DND-41 (cell line): ENCODE results near the gene PIK3C3.

ENCODE experiments used
- ATAC-seq: fragments of 200-7000 bp; cut with Tn5 transposase; 3 replicates; pipeline ENCODE4 v1.9.1; 2021; ENCODE audit warnings: low read depth; ENCODE audit not compliant: insufficient read depth
- DNase-seq: peaks from one replicate; pipeline ENCODE4 v3.0.0-alpha.2; 2020
- H2AFZ ChIP-seq: 2 replicates; pipeline ENCODE4 v1.6.0; 2012; ENCODE audit warnings: low read depth, low read length
- H3K27ac ChIP-seq: 2 replicates; pipeline ENCODE4 v1.5.1; 2012; ENCODE audit warnings: low read length, inconsistent platforms
- H3K27me3 ChIP-seq: fragments of 200-600 bp; sonication (generic); 2 replicates; pipeline ENCODE4 v1.6.0; 2012; ENCODE audit warnings: low read length, mild to moderate bottlenecking, inconsistent platforms; ENCODE audit not compliant: insufficient read depth, poor library complexity
- H3K36me3 ChIP-seq: 2 replicates; pipeline ENCODE4 v1.5.1; 2012; ENCODE audit warnings: low read length, inconsistent platforms; ENCODE audit not compliant: insufficient read depth
- H3K4me1 ChIP-seq: 2 replicates; pipeline ENCODE4 v1.5.1; 2012; ENCODE audit warnings: mild to moderate bottlenecking, low read length; ENCODE audit not compliant: insufficient read depth
- H3K4me2 ChIP-seq: 2 replicates; pipeline ENCODE4 v1.6.0; 2012; ENCODE audit warnings: mild to moderate bottlenecking, moderate library complexity, low read length, inconsistent platforms; ENCODE audit not compliant: insufficient read depth
- H3K4me3 ChIP-seq, 2 experiments: fragments of 200-600 bp in 1 of 2; shearing (Covaris generic) in 1 of 2; 2 replicates each; pipeline ENCODE4 v1.5.1; 2012 to 2016; ENCODE audit warnings: inconsistent platforms in 2 of 2, low read length in 2 of 2, mild to moderate bottlenecking in 2 of 2, low read depth in 1 of 2, moderate library complexity in 1 of 2
- H3K79me2 ChIP-seq: 2 replicates; pipeline ENCODE4 v1.6.0; 2012; ENCODE audit warnings: low read length, inconsistent platforms; ENCODE audit not compliant: insufficient read depth
- H3K9ac ChIP-seq: 2 replicates; pipeline ENCODE4 v1.6.0; 2012; ENCODE audit warnings: low read depth, mild to moderate bottlenecking, inconsistent platforms, low read length, moderate library complexity
- H3K9me3 ChIP-seq: 2 replicates; pipeline ENCODE4 v1.5.1; 2012; ENCODE audit warnings: low read length, moderate library complexity, mild to moderate bottlenecking, inconsistent platforms; ENCODE audit not compliant: insufficient read depth, severe bottlenecking
- H4K20me1 ChIP-seq: 2 replicates; pipeline ENCODE4 v1.6.0; 2012; ENCODE audit warnings: low read length; ENCODE audit not compliant: insufficient read depth
- CTCF ChIP-seq: IDR thresholded peaks from 2 replicates; pipeline ENCODE4 v1.5.1; 2012; ENCODE audit warnings: borderline replicate concordance, low read length, moderate library complexity, mild to moderate bottlenecking; ENCODE audit not compliant: poor library complexity, severe bottlenecking; ENCODE audit errors: extremely low read depth
- EZH2 ChIP-seq: IDR thresholded peaks from 3 replicates; pipeline ENCODE4 v1.6.1; 2012; ENCODE audit warnings: borderline replicate concordance, low read depth, mild to moderate bottlenecking, moderate library complexity, low read length, inconsistent platforms; ENCODE audit not compliant: severe bottlenecking

PIK3C3 gene

GRCh38 chr18:42074704-42075103, 119.7 kb downstream of the PIK3C3 start:
- Histone ChIP-seq H3K4me1 (no peaks in the 10 kb centered on the region), H3K4me3 (no peak overlapping the region), H2AFZ (no peak overlapping the region), H3K27me3 (no peaks in the 10 kb centered on the region), H3K79me2 (no peaks in the 10 kb centered on the region), H3K27ac (no peak overlapping the region), H3K4me2 (no peak overlapping the region), H3K9ac (no peak overlapping the region), H3K9me3 (no peaks in the 10 kb centered on the region), H4K20me1 (no peaks in the 10 kb centered on the region), H3K36me3 (peaks cover 46% of the 10 kb centered on the region)
- ATAC-seq (no peak), DNase-seq (no peak)
- TF ChIP-seq EZH2 (no peak), CTCF (no peak)

- Histone ChIP-seq H3K9ac (no peak overlapping the region), H3K4me2 (no peak overlapping the region), H3K27me3 (no peaks in the 10 kb centered on the region), H3K79me2 (no peaks in the 10 kb centered on the region), H3K36me3 (peaks cover 47% of the 10 kb centered on the region; the same call in 1 of the 2 replicates), H4K20me1 (no peaks in the 10 kb centered on the region), H3K4me1 (no peaks in the 10 kb centered on the region), H2AFZ (no peak overlapping the region), H3K27ac (no peak overlapping the region), H3K9me3 (no peaks in the 10 kb centered on the region), H3K4me3 (no peak overlapping the region)
- no peak for ATAC-seq
- no peak for DNase-seq
- TF ChIP-seq CTCF (no peak), EZH2 (no peak)
Measured at GRCh38 chr18:42078711-42079110, 123.7 kb downstream of the PIK3C3 start.

- no peaks in the 10 kb centered on the region for H3K79me2 ChIP-seq
- no peaks in the 10 kb centered on the region for H4K20me1 ChIP-seq
- H3K9me3 ChIP-seq, result no peaks in the 10 kb centered on the region
- no peak overlapping the region for H2AFZ ChIP-seq
- TF ChIP-seq EZH2, result no peak
- no peak for TF ChIP-seq CTCF
- no peak overlapping the region for H3K9ac ChIP-seq
- no peak overlapping the region for H3K4me2 ChIP-seq
- H3K27me3 ChIP-seq, result no peaks in the 10 kb centered on the region
- H3K4me3 ChIP-seq, result no peak overlapping the region
- no peak for ATAC-seq
- H3K27ac ChIP-seq, result no peak overlapping the region
- DNase-seq, result no peak
- no peaks in the 10 kb centered on the region for H3K4me1 ChIP-seq
- H3K36me3 ChIP-seq, result peaks cover 45% of the 10 kb centered on the region; the same call in 1 of the 2 replicates
Measured at GRCh38 chr18:42080340-42080739, 125.3 kb downstream of the PIK3C3 start.
